ENCODE measurements around the gene CXorf49B. TPM values are rescaled to one million over a fixed set of nuclear protein-coding genes. Genes with fewer than 3 reads are reported as not detected.
"Not testable (repeated sequence)": the region's sequence is repeated elsewhere in the genome, so short reads cannot be mapped to it uniquely, and the experiment has no call there.

CXorf49B gene
- not detected for total RNA-seq

- POLR2A ChIA-PET; H3K36me3 Mint-ChIP-seq; DNase-seq; H3K27me3 Mint-ChIP-seq; intact Hi-C loops (cut with micrococcal nuclease); H3K4me1 Mint-ChIP-seq (ENCODE audit: low read depth); H3K4me3 Mint-ChIP-seq; CTCF ChIA-PET; H3K9me3 Mint-ChIP-seq; H3K27ac Mint-ChIP-seq: not testable (repeated sequence)
Observed at GRCh38 chrX:71763049-71763448, at the start of gene CXorf49B. Gene CXorf49B, plus strand, starts transcription at chrX:71763349. Its CDS starts 75 bp downstream, at chrX:71763424.

GRCh38 chrX:71714064-71714463 is 49.1 kb upstream of the CXorf49B start:
- CTCF ChIA-PET; POLR2A ChIA-PET; H3K27me3 Mint-ChIP-seq; H3K36me3 Mint-ChIP-seq; H3K4me1 Mint-ChIP-seq (ENCODE audit: low read depth); H3K27ac Mint-ChIP-seq; H3K4me3 Mint-ChIP-seq; intact Hi-C loops (cut with micrococcal nuclease); DNase-seq; H3K9me3 Mint-ChIP-seq: not testable (repeated sequence)

- H3K9me3 Mint-ChIP-seq; DNase-seq; H3K27ac Mint-ChIP-seq; H3K27me3 Mint-ChIP-seq; POLR2A ChIA-PET; H3K4me1 Mint-ChIP-seq (ENCODE audit: low read depth); H3K36me3 Mint-ChIP-seq; H3K4me3 Mint-ChIP-seq; CTCF ChIA-PET; intact Hi-C loops (cut with micrococcal nuclease): not testable (repeated sequence)
Observed at GRCh38 chrX:71715551-71715950, 47.6 kb upstream of the CXorf49B start.

GRCh38 chrX:71716323-71716722 is 46.8 kb upstream of the CXorf49B start:
- POLR2A ChIA-PET; H3K9me3 Mint-ChIP-seq; DNase-seq; H3K36me3 Mint-ChIP-seq; intact Hi-C loops (cut with micrococcal nuclease); H3K4me1 Mint-ChIP-seq (ENCODE audit: low read depth); CTCF ChIA-PET; H3K27me3 Mint-ChIP-seq; H3K27ac Mint-ChIP-seq; H3K4me3 Mint-ChIP-seq: not testable (repeated sequence)

- CTCF ChIA-PET; H3K4me1 Mint-ChIP-seq (ENCODE audit: low read depth); H3K4me3 Mint-ChIP-seq; H3K9me3 Mint-ChIP-seq; intact Hi-C loops (cut with micrococcal nuclease); H3K27me3 Mint-ChIP-seq; H3K36me3 Mint-ChIP-seq; POLR2A ChIA-PET; DNase-seq; H3K27ac Mint-ChIP-seq: not testable (repeated sequence)
Observed at GRCh38 chrX:71718185-71718584, 45.0 kb upstream of the CXorf49B start, which contains the start of gene CXorf49. Gene CXorf49, minus strand, starts transcription at chrX:71718285. Its CDS starts 134 bp downstream, at chrX:71718151.

GRCh38 chrX:71719195-71719594 is 44.0 kb upstream of the CXorf49B start:
- H3K4me3 Mint-ChIP-seq; H3K9me3 Mint-ChIP-seq; H3K27ac Mint-ChIP-seq; DNase-seq; POLR2A ChIA-PET; H3K36me3 Mint-ChIP-seq; H3K27me3 Mint-ChIP-seq; CTCF ChIA-PET; H3K4me1 Mint-ChIP-seq (ENCODE audit: low read depth); intact Hi-C loops (cut with micrococcal nuclease): not testable (repeated sequence)

- H3K4me3 Mint-ChIP-seq; H3K27ac Mint-ChIP-seq; H3K9me3 Mint-ChIP-seq; H3K27me3 Mint-ChIP-seq; H3K36me3 Mint-ChIP-seq; intact Hi-C loops (cut with micrococcal nuclease); CTCF ChIA-PET; DNase-seq; POLR2A ChIA-PET; H3K4me1 Mint-ChIP-seq (ENCODE audit: low read depth): not testable (repeated sequence)
Observed at GRCh38 chrX:71720289-71720886, 42.8 kb upstream of the CXorf49B start.

GRCh38 chrX:71760688-71761281 is 2.4 kb upstream of the CXorf49B start:
- H3K4me3 Mint-ChIP-seq; H3K4me1 Mint-ChIP-seq (ENCODE audit: low read depth); CTCF ChIA-PET; H3K27me3 Mint-ChIP-seq; POLR2A ChIA-PET; H3K36me3 Mint-ChIP-seq; H3K27ac Mint-ChIP-seq; intact Hi-C loops (cut with micrococcal nuclease); H3K9me3 Mint-ChIP-seq; DNase-seq: not testable (repeated sequence)

- H3K4me1 Mint-ChIP-seq (ENCODE audit: low read depth); H3K9me3 Mint-ChIP-seq; H3K36me3 Mint-ChIP-seq; H3K27me3 Mint-ChIP-seq; POLR2A ChIA-PET; CTCF ChIA-PET; H3K4me3 Mint-ChIP-seq; DNase-seq; intact Hi-C loops (cut with micrococcal nuclease); H3K27ac Mint-ChIP-seq: not testable (repeated sequence)
Observed at GRCh38 chrX:71764832-71765231, 1.7 kb downstream of the CXorf49B start.

GRCh38 chrX:71765613-71766012 is 2.5 kb downstream of the CXorf49B start:
- CTCF ChIA-PET; H3K9me3 Mint-ChIP-seq; H3K27ac Mint-ChIP-seq; H3K36me3 Mint-ChIP-seq; POLR2A ChIA-PET; intact Hi-C loops (cut with micrococcal nuclease); DNase-seq; H3K27me3 Mint-ChIP-seq; H3K4me1 Mint-ChIP-seq (ENCODE audit: low read depth); H3K4me3 Mint-ChIP-seq: not testable (repeated sequence)

- intact Hi-C loops (cut with micrococcal nuclease); H3K36me3 Mint-ChIP-seq; H3K9me3 Mint-ChIP-seq; H3K27ac Mint-ChIP-seq; H3K4me1 Mint-ChIP-seq (ENCODE audit: low read depth); CTCF ChIA-PET; POLR2A ChIA-PET; H3K4me3 Mint-ChIP-seq; DNase-seq; H3K27me3 Mint-ChIP-seq: not testable (repeated sequence)
Observed at GRCh38 chrX:71767134-71767533, 4.0 kb downstream of the CXorf49B start.

- H3K9me3 Mint-ChIP-seq; intact Hi-C loops (cut with micrococcal nuclease); POLR2A ChIA-PET; CTCF ChIA-PET; H3K27me3 Mint-ChIP-seq; H3K36me3 Mint-ChIP-seq; H3K4me1 Mint-ChIP-seq (ENCODE audit: low read depth); DNase-seq; H3K4me3 Mint-ChIP-seq; H3K27ac Mint-ChIP-seq: not testable (repeated sequence)
Observed at GRCh38 chrX:71778322-71778721, 15.2 kb downstream of the CXorf49B start.

GRCh38 chrX:71782225-71782949 is 19.2 kb downstream of the CXorf49B start:
- H3K9me3 Mint-ChIP-seq; H3K27ac Mint-ChIP-seq; H3K4me3 Mint-ChIP-seq; intact Hi-C loops (cut with micrococcal nuclease); H3K36me3 Mint-ChIP-seq; H3K4me1 Mint-ChIP-seq (ENCODE audit: low read depth); H3K27me3 Mint-ChIP-seq; CTCF ChIA-PET; DNase-seq; POLR2A ChIA-PET: not testable (repeated sequence)

Data from activated CD4-positive, alpha-beta memory T cell treated with anti-CD3 and anti-CD28 coated beads for 36 hours (primary cell).